ENCODE measurements around the gene PDPK1.

DNA sequence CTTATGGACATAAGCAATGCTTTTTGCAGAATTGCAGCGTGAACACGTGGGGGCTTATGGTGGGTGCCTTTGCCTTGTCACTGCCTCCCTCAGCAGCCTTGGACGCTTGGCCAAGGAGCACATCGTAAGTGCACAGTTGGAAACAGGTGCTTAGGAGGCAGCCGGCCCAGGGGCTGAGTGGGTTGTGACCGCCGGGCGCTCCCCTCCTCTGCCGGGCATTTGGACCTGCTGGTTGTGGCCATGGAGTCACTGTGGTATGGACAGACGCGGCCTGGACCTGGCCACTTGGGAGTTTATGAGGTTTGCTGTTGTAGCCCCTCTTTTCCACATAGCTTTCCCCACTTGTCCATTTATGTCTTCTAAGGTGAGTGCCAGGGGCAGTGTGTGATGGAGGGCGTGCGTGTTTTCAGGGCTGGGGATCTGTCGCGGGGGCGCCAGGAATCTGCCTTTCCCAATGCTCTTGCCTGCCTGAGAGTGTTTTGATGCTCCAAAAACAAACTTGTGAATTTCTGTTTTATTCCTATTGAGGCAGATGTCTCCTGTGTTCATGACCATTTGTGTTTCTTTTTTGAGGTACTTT, 49.2 kb downstream of the PDPK1 start:
- TF ChIP-seq, protein P1, sequence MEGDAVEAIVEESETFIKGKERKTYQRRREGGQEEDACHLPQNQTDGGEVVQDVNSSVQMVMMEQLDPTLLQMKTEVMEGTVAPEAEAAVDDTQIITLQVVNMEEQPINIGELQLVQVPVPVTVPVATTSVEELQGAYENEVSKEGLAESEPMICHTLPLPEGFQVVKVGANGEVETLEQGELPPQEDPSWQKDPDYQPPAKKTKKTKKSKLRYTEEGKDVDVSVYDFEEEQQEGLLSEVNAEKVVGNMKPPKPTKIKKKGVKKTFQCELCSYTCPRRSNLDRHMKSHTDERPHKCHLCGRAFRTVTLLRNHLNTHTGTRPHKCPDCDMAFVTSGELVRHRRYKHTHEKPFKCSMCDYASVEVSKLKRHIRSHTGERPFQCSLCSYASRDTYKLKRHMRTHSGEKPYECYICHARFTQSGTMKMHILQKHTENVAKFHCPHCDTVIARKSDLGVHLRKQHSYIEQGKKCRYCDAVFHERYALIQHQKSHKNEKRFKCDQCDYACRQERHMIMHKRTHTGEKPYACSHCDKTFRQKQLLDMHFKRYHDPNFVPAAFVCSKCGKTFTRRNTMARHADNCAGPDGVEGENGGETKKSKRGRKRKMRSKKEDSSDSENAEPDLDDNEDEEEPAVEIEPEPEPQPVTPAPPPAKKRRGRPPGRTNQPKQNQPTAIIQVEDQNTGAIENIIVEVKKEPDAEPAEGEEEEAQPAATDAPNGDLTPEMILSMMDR (IDR thresholded peaks at IDR 0.05 in 8 of 11, conservative IDR thresholded peaks at IDR 0.05 in 3 of 11), result no peak
- TF ChIP-seq POLR2A (IDR thresholded peaks at IDR 0.05), result no peak

Measured in spleen (tissue), 7 donors.